Left colon (tissue), 2 donors: ENCODE measurements around the gene RGL3. TPM values are rescaled to one million over a fixed set of nuclear protein-coding genes. Genes with fewer than 3 reads are reported as not detected.
"Not testable (repeated sequence)": the region's sequence is repeated elsewhere in the genome, so short reads cannot be mapped to it uniquely, and the experiment has no call there.

Source experiments
- ATAC-seq: fragments of 200-7000 bp; cut with Tn5 transposase; one replicate; pipeline ENCODE4 v1.9.1; 2020; ENCODE audit warnings: mild to moderate bottlenecking, moderate library complexity
- DNase-seq, 2 donors: peaks; one replicate each; pipeline ENCODE4 v3.0.0-alpha.2; 2020
- intact Hi-C, 2 donors: fragments of 100-400 bp; cut with DNase I in 1 of 2; cut with micrococcal nuclease in 1 of 2; formaldehyde crosslinking; loops; one replicate each; pipeline versions ENCODE4 v1.11.2 to v1.14.0; 2022; cut with DNase I, micrococcal nuclease
- total RNA-seq, 2 donors: library from RNA; stranded (reverse); fragmentation: NEBNext Ultra II Directional; extraction: Animal tissue kit (Norgen Biotek cat#: 25700); gene quantifications; one replicate each; pipeline ENCODE4 v1.2.1, GENCODE V29; 2021
- donor health status: DM: no; HTN: no; CAD: no.
- donor health status: DM: yes; HTN: yes; CAD: no.

The RGL3 gene
- total RNA-seq, 2 donors from 2014 or later: 21.1 to 23.9 TPM

GRCh38 chr19:11400798-11401197 is 18.3 kb downstream of the RGL3 start:
- intact Hi-C loops: no loop called here
- no peak for ATAC-seq
- DNase-seq: no peak

- no peak for ATAC-seq
- DNase-seq: no peak
- intact Hi-C loops: no loop called here
These were observed 19.4 kb downstream of the RGL3 start for GRCh38 chr19:11399667-11400066.

GRCh38 chr19:11397089-11397610 is 22.0 kb downstream of the RGL3 start:
- ATAC-seq: no peak
- no peak for DNase-seq
- intact Hi-C loops: no loop called here

- intact Hi-C loops: no loop called here
- no peak for DNase-seq
- no peak for ATAC-seq
These were observed 28.0 kb downstream of the RGL3 start for GRCh38 chr19:11390933-11391680.

GRCh38 chr19:11390359-11390758 is 28.8 kb downstream of the RGL3 start:
- DNase-seq (no peak), ATAC-seq (no peak)
- intact Hi-C loops: no loop called here

- intact Hi-C loops: no loop called here
- no peak for DNase-seq
These were observed 31.7 kb downstream of the RGL3 start for GRCh38 chr19:11387162-11388034.

GRCh38 chr19:11384778-11385129 is 34.4 kb downstream of the RGL3 start:
- intact Hi-C loops: no loop called here
- no peak for ATAC-seq

More at GRCh38 chr19:11387162-11388034, 31.7 kb downstream of the RGL3 start:
- no peak for ATAC-seq

GRCh38 chr19:11383706-11384048 is 35.4 kb downstream of the RGL3 start:
- intact Hi-C loops: no loop called here
- DNase-seq (no peak), ATAC-seq (no peak)

More at GRCh38 chr19:11384778-11385129, 34.4 kb downstream of the RGL3 start:
- DNase-seq: no peak

- ATAC-seq (peak; percentile 22), DNase-seq (peak; percentile 58 to 70)
- intact Hi-C loops: no loop called here
These were observed 36.0 kb downstream of the RGL3 start for GRCh38 chr19:11382898-11383705.

- DNase-seq (peak; percentile 95), ATAC-seq (peak; percentile 89)
- intact Hi-C loops: no loop called here
These were observed 38.2 kb downstream of the RGL3 start for GRCh38 chr19:11380653-11381537.

GRCh38 chr19:11379857-11380350 is 39.2 kb downstream of the RGL3 start:
- DNase-seq: no peak
- intact Hi-C loops: no loop called here

GRCh38 chr19:11379269-11379845 is 39.8 kb downstream of the RGL3 start:
- DNase-seq, ATAC-seq, intact Hi-C loops: not testable (repeated sequence)

More at GRCh38 chr19:11379857-11380350, 39.2 kb downstream of the RGL3 start:
- ATAC-seq: no peak

GRCh38 chr19:11378319-11379189 is 40.6 kb downstream of the RGL3 start:
- DNase-seq (peak in 1 of 2 donors; percentile 58), ATAC-seq (no peak)
- intact Hi-C loops: no loop called here

GRCh38 chr19:11377756-11378155 is 41.4 kb downstream of the RGL3 start:
- ATAC-seq (no peak), DNase-seq (no peak)
- intact Hi-C loops: no loop called here

GRCh38 chr19:11377237-11377636 is 41.9 kb downstream of the RGL3 start:
- ATAC-seq (no peak), DNase-seq (no peak)
- intact Hi-C loops: no loop called here

- ATAC-seq (peak; percentile 25), DNase-seq (peak; percentile 71 to 76)
- intact Hi-C loops: no loop called here
These were observed 43.8 kb downstream of the RGL3 start for GRCh38 chr19:11375143-11375948.
